ENCODE results near the gene ZNF384. TPM values are rescaled to one million over a fixed set of nuclear protein-coding genes. Genes with fewer than 3 reads are reported as not detected.

ZNF384 gene
- total and polyA plus RNA-seq, 2 experiments from 2014 or later = 20.5 to 35.9 TPM

DNA sequence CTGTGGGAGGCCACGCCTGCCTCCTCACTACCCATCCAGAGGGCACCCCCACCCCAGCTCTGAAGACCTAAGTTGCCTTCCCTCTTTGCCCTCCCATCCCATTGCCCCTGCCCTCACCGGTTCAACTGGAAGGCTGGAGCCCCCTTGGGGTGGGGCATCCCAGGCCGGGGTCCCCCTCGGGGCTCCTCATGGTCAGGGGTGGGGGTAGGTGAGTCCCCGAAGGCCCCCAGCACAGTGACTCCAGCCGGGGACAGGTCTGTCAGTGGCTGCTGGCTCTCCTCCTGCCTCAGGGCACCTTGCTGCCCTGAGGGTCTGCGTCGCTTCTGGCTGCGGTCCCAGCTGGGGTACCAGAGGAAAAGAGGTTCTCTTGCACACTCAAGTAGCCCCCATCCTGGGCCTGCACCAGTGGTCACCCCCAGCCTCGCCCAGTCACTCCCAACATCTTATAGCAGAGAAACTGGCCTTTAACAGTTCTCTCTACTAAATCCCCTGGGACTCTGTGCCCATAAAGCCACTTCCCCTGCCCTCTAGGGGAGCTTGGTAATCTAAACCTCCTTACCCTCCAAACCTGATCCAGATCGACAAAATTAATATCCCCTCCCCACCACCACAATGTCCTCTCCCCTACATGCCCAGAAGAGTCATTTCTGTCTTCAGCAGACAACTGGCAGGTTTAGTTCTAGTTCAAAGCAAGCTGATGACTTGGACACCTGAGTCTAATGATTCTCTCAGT, 6.3 kb upstream of the ZNF384 start (continued):
- TF ChIP-seq, protein P1, sequence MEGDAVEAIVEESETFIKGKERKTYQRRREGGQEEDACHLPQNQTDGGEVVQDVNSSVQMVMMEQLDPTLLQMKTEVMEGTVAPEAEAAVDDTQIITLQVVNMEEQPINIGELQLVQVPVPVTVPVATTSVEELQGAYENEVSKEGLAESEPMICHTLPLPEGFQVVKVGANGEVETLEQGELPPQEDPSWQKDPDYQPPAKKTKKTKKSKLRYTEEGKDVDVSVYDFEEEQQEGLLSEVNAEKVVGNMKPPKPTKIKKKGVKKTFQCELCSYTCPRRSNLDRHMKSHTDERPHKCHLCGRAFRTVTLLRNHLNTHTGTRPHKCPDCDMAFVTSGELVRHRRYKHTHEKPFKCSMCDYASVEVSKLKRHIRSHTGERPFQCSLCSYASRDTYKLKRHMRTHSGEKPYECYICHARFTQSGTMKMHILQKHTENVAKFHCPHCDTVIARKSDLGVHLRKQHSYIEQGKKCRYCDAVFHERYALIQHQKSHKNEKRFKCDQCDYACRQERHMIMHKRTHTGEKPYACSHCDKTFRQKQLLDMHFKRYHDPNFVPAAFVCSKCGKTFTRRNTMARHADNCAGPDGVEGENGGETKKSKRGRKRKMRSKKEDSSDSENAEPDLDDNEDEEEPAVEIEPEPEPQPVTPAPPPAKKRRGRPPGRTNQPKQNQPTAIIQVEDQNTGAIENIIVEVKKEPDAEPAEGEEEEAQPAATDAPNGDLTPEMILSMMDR (conservative IDR thresholded peaks at IDR 0.05; ENCODE audit: low read depth in 2 of 2) = no peak
- TF ChIP-seq STAT1 (IDR thresholded peaks at IDR 0.05; ENCODE audit: unreplicated experiment) (no peak), ZNF331 (CRISPR knock-in tag; IDR thresholded peaks at IDR 0.05; ENCODE audit: low read depth) (no peak), CREB1 (CRISPR knock-in tag; IDR thresholded peaks at IDR 0.05; ENCODE audit: low read depth) (no peak), NANOG (IDR thresholded peaks at IDR 0.05; ENCODE audit: borderline replicate concordance) (no peak), EZH2 (IDR thresholded peaks at IDR 0.05; ENCODE audit: low read depth, unreplicated experiment) (no peak), POLR2AphosphoS5 (IDR thresholded peaks at IDR 0.05; ENCODE audit: low read depth) (no peak), JUNB (IDR thresholded peaks at IDR 0.05; ENCODE audit: unreplicated experiment) (no peak)
- TF ChIP-seq, protein P2, sequence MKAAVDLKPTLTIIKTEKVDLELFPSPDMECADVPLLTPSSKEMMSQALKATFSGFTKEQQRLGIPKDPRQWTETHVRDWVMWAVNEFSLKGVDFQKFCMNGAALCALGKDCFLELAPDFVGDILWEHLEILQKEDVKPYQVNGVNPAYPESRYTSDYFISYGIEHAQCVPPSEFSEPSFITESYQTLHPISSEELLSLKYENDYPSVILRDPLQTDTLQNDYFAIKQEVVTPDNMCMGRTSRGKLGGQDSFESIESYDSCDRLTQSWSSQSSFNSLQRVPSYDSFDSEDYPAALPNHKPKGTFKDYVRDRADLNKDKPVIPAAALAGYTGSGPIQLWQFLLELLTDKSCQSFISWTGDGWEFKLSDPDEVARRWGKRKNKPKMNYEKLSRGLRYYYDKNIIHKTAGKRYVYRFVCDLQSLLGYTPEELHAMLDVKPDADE (IDR thresholded peaks at IDR 0.05) = no peak
- TF ChIP-seq, protein P3, sequence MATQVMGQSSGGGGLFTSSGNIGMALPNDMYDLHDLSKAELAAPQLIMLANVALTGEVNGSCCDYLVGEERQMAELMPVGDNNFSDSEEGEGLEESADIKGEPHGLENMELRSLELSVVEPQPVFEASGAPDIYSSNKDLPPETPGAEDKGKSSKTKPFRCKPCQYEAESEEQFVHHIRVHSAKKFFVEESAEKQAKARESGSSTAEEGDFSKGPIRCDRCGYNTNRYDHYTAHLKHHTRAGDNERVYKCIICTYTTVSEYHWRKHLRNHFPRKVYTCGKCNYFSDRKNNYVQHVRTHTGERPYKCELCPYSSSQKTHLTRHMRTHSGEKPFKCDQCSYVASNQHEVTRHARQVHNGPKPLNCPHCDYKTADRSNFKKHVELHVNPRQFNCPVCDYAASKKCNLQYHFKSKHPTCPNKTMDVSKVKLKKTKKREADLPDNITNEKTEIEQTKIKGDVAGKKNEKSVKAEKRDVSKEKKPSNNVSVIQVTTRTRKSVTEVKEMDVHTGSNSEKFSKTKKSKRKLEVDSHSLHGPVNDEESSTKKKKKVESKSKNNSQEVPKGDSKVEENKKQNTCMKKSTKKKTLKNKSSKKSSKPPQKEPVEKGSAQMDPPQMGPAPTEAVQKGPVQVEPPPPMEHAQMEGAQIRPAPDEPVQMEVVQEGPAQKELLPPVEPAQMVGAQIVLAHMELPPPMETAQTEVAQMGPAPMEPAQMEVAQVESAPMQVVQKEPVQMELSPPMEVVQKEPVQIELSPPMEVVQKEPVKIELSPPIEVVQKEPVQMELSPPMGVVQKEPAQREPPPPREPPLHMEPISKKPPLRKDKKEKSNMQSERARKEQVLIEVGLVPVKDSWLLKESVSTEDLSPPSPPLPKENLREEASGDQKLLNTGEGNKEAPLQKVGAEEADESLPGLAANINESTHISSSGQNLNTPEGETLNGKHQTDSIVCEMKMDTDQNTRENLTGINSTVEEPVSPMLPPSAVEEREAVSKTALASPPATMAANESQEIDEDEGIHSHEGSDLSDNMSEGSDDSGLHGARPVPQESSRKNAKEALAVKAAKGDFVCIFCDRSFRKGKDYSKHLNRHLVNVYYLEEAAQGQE (IDR thresholded peaks at IDR 0.05; ENCODE audit: unreplicated experiment) = no peak

DNA sequence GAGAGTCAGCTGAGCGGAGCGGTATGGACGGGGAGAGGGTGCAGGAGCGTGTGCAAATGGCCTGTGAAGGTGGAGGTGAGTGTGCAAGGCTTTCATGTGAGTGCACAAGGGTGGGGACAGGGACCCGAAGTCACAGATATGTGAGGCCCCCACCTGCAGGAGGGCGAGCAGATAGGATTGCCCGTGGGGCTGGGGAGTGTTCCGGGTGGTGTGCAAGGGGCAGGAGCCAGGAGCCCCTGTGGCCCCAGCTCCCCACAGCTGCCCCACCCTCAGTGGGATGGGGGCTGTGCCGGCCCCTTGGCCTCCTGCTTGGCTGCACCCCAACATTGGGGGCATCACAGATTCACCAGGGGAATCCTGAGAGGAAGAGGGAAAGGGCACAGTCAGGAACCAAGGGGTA, 5.5 kb upstream of the ZNF384 start:
- Histone ChIP-seq H2AFZ (no peak overlapping the region), H3K36me3 (ENCODE audit: insufficient read depth) (no peaks in the 10 kb centered on the region), H4K20me1 (replicated peaks; ENCODE audit: insufficient read depth) (no peaks in the 10 kb centered on the region), H3K27ac (ENCODE audit: low read depth) (no peak overlapping the region), H3K4me1 (ENCODE audit: insufficient read depth) (peaks cover 20% of the 10 kb centered on the region), H3K4me3 (no peak overlapping the region), H3K27me3 (ENCODE audit: insufficient read depth) (peaks cover 11% of the 10 kb centered on the region; the same call in 1 of the 2 replicates), H3K9me2 (ENCODE audit: insufficient read depth) (no peaks in the 10 kb centered on the region), H3K79me2 (replicated peaks; ENCODE audit: insufficient read depth) (peaks cover 3% of the 10 kb centered on the region; the same call in 1 of the 2 replicates), H3F3A (replicated peaks; ENCODE audit: low read depth) (peaks cover 3% of the 10 kb centered on the region; the same call in 1 of the 2 replicates), H3K4me2 (no peak overlapping the region)
- ATAC-seq (no peak), DNase-seq (ENCODE audit: low spot score) (no peak)
- H3K27ac Mint-ChIP-seq = no peak overlapping the region
- no peaks in the 10 kb centered on the region for H3K9me3 Mint-ChIP-seq
- H3K4me3 Mint-ChIP-seq = no peak overlapping the region
- TF ChIP-seq JUNB (IDR thresholded peaks at IDR 0.05; ENCODE audit: unreplicated experiment) (no peak), EZH2 (IDR thresholded peaks at IDR 0.05; ENCODE audit: low read depth, unreplicated experiment) (no peak)
- TF ChIP-seq, protein P3 (IDR thresholded peaks at IDR 0.05; ENCODE audit: unreplicated experiment) = no peak
- TF ChIP-seq, protein P1 (conservative IDR thresholded peaks at IDR 0.05; ENCODE audit: low read depth in 2 of 2) = no peak
- peaks cover 6% of the 10 kb centered on the region; the same call in 2 of the 3 replicates for H3K36me3 Mint-ChIP-seq (ENCODE audit: low read depth)
- peaks cover 13% of the 10 kb centered on the region for H3K27me3 Mint-ChIP-seq (ENCODE audit: insufficient read depth, low read depth, poor library complexity)
- H3K4me1 Mint-ChIP-seq = peaks cover 34% of the 10 kb centered on the region

Measured in GM23338 (cell line).